Hematopoietic multipotent progenitor cell treated with erythropoietin and hydrocortisone succinate and interleukin-3 and kit ligand, for 8 days (in vitro differentiated cells): Measurements from ENCODE around the gene PRLR.

ENCODE experiments used
- DNase-seq: peaks from one replicate; pipeline ENCODE4 v3.0.0-alpha.2; 2015

Gene PRLR

DNA sequence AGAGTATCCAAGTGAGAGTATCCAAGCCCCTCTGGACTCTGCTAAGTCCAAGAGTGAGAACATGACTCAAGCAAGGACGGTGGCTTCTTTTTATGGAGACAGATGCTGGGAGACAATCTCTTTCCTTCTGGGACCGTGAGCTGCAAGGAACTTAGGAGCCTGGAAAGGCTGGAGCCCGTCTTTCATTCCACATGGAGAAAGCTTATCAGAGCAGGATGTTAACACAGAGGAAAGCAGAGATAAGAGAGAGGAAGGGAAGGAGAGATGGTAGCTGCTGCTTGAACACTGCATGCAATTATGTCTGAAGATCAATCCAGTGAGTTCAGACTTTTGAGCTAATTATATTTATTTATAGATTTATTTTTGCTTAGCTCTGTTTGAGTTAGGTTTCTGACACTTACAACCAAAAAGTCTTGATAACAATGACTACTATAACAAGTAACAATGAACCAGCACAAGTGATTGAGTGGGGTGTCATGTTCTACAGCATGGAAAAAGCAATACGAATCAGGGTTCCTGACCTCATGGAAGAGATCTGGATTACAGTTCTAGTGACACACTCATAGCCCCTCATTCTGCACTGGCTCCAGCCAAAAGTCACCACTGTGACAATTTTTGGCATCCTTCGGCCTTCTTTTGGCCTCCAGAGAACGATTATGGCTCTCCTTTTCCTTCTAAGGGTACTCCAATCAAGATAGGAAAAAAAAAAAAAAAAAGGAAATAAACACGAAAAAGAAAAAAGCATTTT lies 71.5 kb downstream of the PRLR start:
- DNase-seq: no peak

DNA sequence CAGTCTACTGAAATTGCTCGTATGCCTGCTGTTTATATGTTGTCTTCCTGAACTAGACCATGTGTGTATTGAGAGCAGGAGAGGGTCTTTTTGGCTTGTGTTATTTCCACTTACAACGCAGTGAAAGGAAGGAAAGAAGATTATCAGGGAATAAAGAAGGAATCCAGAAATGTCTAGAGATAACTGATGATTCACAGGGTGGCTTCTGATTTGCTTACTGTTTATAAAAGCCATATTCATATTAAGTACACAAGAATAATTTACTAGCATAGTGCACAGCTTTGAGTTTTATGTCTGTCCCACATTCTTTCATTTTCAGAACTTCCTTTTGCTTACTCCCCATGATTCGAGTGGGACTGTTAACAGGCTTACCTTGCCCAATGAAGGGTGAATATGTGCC lies 72.1 kb downstream of the PRLR start:
- DNase-seq: no peak

GRCh38 chr5:35153375-35153932 lies 76.8 kb downstream of the PRLR start:
- no peak for DNase-seq

GRCh38 chr5:35152733-35153132 lies 77.6 kb downstream of the PRLR start:
- no peak for DNase-seq

DNA sequence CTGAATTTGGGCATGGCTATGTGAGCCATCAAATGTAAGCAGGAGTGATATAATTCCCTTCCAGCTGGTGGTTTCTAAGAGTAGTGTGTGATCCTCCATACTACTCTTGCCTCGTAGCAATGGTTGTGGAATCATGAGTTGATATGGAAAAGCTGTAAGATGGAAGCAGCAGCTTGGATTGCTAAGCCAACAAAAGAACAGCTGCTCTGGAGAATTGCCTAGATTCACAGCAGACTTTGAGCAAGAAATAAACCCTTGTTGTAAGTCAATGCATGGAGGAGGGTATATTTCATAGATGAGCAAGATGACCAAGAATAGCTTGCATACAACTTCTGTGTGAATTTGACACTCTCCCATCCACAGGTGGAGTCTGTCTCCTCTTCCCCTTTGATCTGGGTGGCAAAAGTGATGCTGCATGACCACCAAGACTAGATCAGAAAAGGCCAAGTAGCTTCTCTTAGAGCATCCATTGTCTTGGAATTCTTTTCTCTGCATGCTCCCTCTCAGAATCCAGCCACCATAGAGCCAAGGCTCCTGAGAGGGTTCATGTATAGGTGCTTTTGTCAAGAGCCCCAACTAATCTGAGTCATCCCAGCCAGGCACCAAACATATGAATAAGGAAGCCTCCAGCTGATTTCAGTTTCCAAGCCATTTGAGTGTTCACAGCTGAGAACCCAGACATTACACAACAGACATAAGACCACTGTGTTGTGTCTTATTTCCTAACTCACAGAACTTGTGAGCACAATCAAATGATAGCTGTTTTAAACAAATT lies 79.0 kb downstream of the PRLR start:
- no peak for DNase-seq

GRCh38 chr5:35149041-35149440 lies 81.2 kb downstream of the PRLR start:
- DNase-seq: no peak

GRCh38 chr5:35146406-35146805 lies 83.9 kb downstream of the PRLR start:
- DNase-seq: no peak

DNA sequence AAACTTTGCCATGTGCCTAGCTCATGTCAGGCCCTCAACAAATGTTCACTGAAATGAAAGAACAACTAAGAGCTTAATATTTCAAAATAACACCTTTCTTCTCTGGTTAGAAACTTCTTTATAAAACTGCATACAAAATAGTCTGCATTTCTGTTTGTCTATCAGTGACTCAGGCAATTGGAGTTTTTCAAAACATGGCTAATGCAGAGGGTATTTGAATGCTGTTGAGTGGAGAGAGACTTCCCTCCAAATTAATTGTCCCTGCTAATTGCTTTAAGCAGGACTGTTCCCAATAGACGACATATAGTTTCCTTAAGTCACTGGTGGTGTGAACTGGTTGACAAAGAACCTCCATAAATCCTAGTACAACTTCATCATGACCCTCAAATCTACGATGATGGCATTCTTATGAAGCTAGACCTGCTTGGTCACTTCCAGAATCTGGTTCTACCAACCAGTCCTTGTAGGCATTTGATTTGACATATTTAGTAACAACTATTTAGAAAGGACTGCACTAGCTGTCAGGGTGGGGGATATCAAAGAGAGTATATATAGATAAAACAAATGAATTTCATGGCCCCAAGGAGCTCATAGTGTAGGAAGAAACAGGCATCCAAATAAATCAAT lies 84.5 kb downstream of the PRLR start:
- no peak for DNase-seq

DNA sequence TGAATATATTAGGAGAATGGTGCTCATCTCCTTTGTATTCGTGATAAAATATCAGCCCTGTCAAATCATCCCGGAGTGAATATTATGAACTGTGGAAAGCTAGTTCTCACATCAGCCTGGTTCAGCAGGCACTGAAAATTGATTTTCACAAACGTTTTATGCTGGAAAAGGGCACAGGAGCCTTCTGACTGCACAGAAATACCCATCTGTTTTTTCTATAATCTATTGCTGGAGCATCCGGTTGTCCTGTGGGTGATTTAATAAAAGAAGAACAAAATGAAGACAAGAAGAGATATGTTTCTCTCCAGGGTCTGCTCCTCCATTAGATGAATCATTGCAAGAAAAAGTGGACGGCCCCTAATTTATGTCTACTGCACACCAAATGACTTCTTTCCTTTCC lies 85.3 kb downstream of the PRLR start:
- DNase-seq: no peak

GRCh38 chr5:35143841-35144240 lies 86.4 kb downstream of the PRLR start:
- no peak for DNase-seq

DNA sequence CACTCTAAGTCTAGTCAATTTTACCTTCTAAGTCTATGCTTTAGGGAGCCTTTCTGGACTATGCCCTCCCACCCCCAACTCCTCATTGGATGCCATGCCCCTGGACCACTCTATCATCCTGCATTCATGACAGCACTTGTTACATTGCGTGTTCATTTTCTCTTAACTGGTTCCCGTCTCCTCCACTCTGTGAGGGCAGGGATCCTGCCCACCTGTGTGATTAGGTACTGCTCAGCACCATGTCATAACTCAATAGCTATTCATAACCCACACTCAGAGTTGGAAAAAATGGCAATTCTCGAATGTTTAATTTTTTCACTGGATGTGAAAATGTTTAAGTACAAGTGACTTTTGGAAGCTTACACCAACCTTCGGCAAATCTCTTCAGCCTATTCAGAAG lies 88.5 kb downstream of the PRLR start:
- DNase-seq: no peak

DNA sequence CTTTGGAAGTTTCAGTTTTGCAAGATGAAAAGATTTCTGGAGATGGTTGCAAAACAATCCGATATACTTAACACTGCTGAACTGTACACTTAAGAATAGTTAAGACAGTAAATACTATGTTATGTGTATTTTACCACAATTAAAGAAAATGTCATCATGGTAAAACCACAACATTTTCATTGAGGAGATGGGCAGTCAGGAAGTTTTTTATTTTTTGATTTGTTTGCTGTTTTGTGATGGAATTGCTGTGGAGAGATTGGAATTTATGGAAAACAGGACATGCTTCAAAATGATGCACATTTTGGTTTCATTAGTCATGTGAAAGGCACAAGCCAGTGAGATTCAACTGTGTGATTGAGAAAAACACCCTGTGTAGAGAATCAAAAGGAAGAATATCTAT lies 92.1 kb downstream of the PRLR start:
- DNase-seq: no peak

GRCh38 chr5:35136386-35136785 lies 93.9 kb downstream of the PRLR start:
- DNase-seq: no peak

DNA sequence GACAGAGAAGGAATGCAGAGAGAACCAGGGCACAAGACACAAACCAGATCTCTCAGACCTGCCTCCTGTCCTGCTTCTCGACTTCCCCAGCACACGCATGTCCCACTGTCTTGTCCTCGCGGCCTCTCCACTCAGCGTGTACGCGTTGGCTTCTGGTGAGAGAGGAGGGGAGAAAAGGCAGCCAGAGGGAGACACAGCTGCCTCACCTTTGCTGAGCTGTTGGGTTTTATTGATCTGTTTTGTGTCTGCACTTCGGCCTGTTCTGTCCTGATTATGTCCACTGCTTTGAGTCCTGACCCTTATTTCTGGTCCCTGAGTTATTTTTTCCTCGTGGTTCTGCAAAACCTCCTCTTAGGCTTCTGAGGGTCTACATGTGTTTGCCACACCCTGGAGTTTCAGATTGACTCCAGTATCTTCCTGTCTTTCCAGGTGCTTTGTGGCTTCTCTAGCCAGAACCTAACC lies 95.0 kb downstream of the PRLR start:
- no peak for DNase-seq

DNA sequence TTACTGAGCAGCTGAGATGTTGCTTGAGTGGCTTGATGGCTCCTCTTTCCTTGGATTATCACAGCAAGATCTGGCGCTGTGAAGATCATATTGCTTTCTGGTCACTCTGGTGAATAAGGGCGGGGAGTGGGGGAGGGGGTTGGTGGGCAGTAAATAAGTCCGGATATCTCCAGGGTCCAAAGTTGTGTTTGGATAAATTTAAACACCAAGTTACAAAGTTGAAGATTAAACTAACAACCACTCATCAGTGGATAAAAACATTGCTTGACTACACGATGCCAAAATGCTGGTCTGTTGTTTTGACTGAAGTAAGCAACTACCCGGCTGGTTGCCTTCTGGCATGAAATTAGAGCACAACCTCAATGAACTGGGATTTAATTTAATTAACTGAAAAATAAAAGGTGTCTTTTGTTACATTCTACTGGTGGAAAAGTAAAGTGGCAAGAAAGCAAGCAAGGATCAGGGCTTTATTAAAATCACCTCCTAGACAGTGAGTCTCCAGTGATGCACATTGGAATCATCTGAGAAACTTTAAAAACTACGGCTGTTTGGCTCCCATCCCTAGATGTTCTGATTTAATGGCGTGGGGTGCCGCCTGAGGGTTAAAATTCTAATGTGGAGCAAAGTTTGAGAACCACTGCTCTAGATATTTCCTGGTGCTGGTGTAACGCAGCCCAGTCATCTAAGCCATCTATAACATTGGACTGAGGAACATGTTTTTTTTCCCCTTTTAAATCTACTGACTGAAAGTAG lies 95.8 kb downstream of the PRLR start:
- DNase-seq: no peak

- DNase-seq: no peak
These were observed 97.1 kb downstream of the PRLR start for GRCh38 chr5:35133186-35133585.

GRCh38 chr5:35131723-35132122 lies 98.6 kb downstream of the PRLR start:
- no peak for DNase-seq

- no peak for DNase-seq
These were observed 100.3 kb downstream of the PRLR start for GRCh38 chr5:35129921-35130485.

DNA sequence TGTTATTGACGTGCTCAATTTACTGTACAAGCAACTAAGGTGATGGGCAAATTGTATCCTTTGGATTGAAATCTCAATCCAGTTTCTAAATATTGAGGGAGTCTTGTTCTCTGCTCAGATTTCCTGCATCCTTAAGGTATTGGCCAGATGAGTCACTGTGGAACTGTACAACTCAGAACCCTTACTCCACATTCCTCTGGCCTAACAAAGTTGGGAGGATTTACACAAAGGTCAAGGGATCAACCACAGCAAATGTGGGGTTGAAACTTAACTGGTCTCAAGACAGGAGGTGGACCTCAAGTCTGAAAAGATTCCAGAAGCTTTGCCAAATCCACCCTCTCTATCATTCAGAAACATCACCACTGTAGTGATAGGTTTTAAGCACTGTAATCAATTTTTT lies 101.0 kb downstream of the PRLR start:
- DNase-seq: no peak

GRCh38 chr5:35127006-35127405 lies 103.3 kb downstream of the PRLR start:
- DNase-seq: no peak

- no peak for DNase-seq
These were observed 104.5 kb downstream of the PRLR start for GRCh38 chr5:35125746-35126145.

DNA sequence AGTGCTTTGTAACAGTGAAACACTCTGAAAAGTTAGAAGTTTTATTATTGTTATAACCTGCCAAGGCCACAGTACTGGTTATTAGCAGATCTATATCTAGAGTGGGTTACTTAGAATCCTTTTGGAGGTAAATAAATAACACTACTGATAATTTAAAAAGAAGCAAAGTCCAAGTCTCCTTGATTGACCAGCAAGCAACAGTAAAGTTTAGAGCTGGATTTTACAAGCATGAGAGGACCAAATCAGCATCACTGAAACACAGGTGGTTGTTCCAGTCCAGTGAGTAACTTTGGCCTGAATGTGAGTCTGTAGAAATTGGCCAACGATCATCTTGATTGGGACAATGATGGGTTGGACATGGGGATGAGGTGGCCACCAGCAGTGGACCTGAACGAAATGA lies 105.4 kb downstream of the PRLR start:
- DNase-seq: no peak

DNA sequence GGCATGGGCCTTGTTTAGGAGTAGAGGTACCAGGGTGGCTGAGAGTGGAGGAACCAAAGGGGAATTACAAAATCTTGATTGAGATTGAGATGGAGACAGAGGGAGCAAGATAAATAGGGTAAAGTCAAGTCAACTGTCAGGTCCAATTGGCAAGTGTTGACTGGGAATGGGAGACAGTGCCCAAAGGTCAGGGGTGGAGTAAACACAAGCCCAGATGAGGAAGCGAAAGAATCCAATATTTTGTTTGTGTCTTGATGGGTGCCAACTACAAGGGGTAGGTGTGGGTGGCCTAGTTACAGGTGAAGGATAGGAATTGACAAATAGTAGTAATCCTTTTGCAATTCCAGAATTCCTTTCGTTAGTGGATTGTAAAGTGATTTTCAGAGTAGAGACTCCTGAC lies 107.5 kb downstream of the PRLR start:
- DNase-seq: no peak
